Measurements from ENCODE around the gene VAV3.
"Not testable (repeated sequence)": the region's sequence is repeated elsewhere in the genome, so short reads cannot be mapped to it uniquely, and the experiment has no call there.

Gene VAV3

GRCh38 chr1:107899655-107900054 lies 65.3 kb downstream of the VAV3 start:
- DNase-seq (ENCODE audit: extremely low spot score) = no peak
- CTCF ChIA-PET = interaction anchor here (0.8 to 1.1 kb wide), 2 partner anchors 10 kb away, joined by 3 read pairs; no protein-coding TSS in a partner anchor
- TF ChIP-seq, protein P1, sequence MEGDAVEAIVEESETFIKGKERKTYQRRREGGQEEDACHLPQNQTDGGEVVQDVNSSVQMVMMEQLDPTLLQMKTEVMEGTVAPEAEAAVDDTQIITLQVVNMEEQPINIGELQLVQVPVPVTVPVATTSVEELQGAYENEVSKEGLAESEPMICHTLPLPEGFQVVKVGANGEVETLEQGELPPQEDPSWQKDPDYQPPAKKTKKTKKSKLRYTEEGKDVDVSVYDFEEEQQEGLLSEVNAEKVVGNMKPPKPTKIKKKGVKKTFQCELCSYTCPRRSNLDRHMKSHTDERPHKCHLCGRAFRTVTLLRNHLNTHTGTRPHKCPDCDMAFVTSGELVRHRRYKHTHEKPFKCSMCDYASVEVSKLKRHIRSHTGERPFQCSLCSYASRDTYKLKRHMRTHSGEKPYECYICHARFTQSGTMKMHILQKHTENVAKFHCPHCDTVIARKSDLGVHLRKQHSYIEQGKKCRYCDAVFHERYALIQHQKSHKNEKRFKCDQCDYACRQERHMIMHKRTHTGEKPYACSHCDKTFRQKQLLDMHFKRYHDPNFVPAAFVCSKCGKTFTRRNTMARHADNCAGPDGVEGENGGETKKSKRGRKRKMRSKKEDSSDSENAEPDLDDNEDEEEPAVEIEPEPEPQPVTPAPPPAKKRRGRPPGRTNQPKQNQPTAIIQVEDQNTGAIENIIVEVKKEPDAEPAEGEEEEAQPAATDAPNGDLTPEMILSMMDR (IDR thresholded peaks at IDR 0.05; ENCODE audit: control extremely low read depth, extremely low read depth, low read depth, missing control alignments) = no peak
- POLR2A ChIA-PET = interaction anchor here (0.5 kb wide), 1 partner anchor 8 kb away, joined by 3 read pairs; no protein-coding TSS in a partner anchor

GRCh38 chr1:107897438-107898345 lies 67.3 kb downstream of the VAV3 start:
- TF ChIP-seq, protein P1 (IDR thresholded peaks at IDR 0.05; ENCODE audit: control extremely low read depth, extremely low read depth, low read depth, missing control alignments) = no peak
- CTCF ChIA-PET = interaction anchor here (1.0 kb wide), 1 partner anchor 11 kb away, joined by 3 read pairs; no protein-coding TSS in a partner anchor
- POLR2A ChIA-PET = no interaction called here
- DNase-seq (ENCODE audit: extremely low spot score) = no peak

DNA sequence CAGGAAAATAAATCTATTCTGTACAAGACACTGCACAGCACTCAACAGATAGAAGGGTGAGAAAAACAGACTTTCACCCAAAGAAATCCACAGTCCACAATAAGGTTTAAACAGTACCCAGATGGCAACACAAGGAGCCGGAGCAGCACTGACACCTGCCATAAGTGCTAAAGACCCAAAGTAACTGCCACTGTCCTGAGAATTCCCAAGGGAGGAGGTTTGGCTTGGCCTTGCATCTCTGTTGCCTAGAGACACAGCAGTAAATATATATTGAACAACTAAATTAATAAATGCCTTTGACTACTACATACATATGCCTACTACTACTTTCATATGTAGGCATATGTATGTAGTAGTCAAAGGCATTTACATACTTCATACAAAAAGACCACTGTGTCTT lies 68.0 kb downstream of the VAV3 start:
- POLR2A ChIA-PET = no interaction called here
- no peak for DNase-seq (ENCODE audit: extremely low spot score)
- CTCF ChIA-PET = interaction anchor here (1.0 kb wide), 1 partner anchor 12 kb away, joined by 3 read pairs; no protein-coding TSS in a partner anchor
- TF ChIP-seq, protein P1 (IDR thresholded peaks at IDR 0.05; ENCODE audit: control extremely low read depth, extremely low read depth, low read depth, missing control alignments) = no peak

- DNase-seq (ENCODE audit: extremely low spot score) = no peak
- ChIA-PET POLR2A (interaction anchor here (0.6 kb wide), 1 partner anchor 68 kb away, joined by 7 read pairs; no protein-coding TSS in a partner anchor), CTCF (interaction anchor here (1.7 kb wide), 1 partner anchor 28 kb away, joined by 3 read pairs; no protein-coding TSS in a partner anchor)
- TF ChIP-seq, protein P1 (IDR thresholded peaks at IDR 0.05; ENCODE audit: control extremely low read depth, extremely low read depth, low read depth, missing control alignments) = no peak
Observed at GRCh38 chr1:107896401-107896800, 68.6 kb downstream of the VAV3 start.

DNA sequence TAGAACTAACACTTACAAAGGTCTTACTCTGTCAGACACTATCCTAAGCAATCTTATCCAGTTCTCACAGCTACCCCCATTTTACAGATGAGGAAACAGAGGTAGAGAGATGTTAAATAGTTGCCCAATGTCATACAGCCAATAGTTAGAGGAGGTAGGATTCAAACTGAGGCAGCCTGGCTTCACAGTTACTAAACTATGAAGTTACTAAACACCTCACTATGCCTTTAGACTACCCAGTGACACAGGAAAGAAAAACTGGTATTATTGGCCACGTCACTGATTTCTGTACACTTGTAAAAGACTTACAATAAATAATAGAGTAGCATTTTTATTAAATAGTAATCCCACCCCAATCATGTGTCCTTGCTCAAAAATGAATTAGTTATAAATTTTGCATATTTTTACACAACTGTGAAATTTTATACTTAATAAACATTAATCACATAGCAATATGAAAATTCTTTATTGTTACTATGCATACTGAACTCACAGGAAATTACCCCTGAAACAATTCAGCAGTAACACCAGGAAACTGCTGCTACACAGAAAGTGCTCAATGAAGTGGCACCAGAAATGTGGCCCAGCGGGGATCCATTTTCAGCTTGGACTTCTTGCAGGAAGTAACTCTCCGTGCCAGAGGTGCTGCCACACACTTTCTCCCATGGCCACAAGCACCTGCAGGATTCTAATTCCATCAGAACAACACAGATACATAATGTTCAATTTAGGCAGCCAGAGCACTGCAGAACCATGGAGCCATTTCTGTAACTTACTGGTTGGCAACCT lies 69.4 kb downstream of the VAV3 start:
- ChIA-PET CTCF (interaction anchor here (1.7 kb wide), 1 partner anchor 27 kb away, joined by 3 read pairs; no protein-coding TSS in a partner anchor), POLR2A (no interaction called here)
- TF ChIP-seq, protein P1 (IDR thresholded peaks at IDR 0.05; ENCODE audit: control extremely low read depth, extremely low read depth, low read depth, missing control alignments) = no peak
- no peak for DNase-seq (ENCODE audit: extremely low spot score)

DNA sequence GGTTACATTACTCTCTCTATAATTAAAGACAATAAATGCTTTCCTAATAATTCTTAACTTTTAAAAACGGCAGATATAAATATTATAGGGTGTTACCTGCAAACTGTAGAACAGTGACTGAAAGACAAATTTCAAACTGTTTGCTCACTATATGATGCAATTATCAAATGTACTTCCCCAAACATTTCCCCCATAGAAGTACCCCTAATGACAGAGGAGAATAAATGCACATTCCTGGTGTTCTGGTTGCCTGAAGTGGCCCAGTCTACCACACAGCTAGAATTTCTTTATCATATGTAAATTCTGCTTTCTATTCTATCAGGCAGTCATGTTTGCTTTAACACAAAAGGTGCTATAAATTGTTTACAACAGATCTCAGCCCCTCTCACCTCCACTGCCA lies 70.4 kb downstream of the VAV3 start:
- CTCF ChIA-PET = interaction anchor here (0.8 to 1.7 kb wide), 2 partner anchors 26 kb away, joined by 3 read pairs; no protein-coding TSS in a partner anchor
- DNase-seq (ENCODE audit: extremely low spot score) = no peak
- POLR2A ChIA-PET = no interaction called here
- TF ChIP-seq, protein P1 (IDR thresholded peaks at IDR 0.05; ENCODE audit: control extremely low read depth, extremely low read depth, low read depth, missing control alignments) = no peak

DNA sequence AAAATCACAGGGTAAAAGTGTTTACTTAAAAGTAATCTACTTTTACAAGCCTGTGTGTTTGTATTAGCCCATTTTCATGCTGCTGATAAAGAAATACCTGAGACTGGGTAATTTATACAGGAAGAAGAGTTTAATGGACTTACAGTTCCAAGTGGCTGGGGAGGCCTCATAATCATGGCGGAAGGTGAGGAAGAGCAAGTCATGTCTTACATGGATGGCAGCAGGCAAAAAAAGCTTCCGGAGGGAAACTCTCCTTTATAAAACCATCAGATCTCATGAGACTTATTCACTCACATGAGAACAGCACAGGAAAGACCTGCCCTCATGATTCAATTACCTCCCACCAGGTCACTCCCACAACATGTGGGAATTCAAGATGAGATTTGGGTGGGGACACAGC lies 71.6 kb downstream of the VAV3 start:
- CTCF ChIA-PET; DNase-seq (ENCODE audit: extremely low spot score); POLR2A ChIA-PET: not testable (repeated sequence)

Measured in GM10248 (cell line).